T47D (cell line): ENCODE data around the gene CCDC137.
A peak's percentile ranks its signal among the peaks of the same experiment; 100 is the strongest.

Experiments used
- DNase-seq, 2 experiments: peaks; one replicate each; pipeline versions ENCODE4 v3.0.0 to v3.0.0-alpha.2; 2011 to 2012; ENCODE audit warnings: low read depth in 1 of 2, low spot score in 1 of 2
- JUND ChIP-seq: IDR thresholded peaks from 2 replicates; pipeline ENCODE4 v1.6.1; 2012; ENCODE audit warnings: low read depth
- in situ Hi-C: cut with HindIII; loops from 2 replicates; pipeline ENCODE4 v1.10.0; 2016; ENCODE audit warnings: low sequenced_read_pairs, low pct_unique_long_range_greater_than_20kb

CCDC137 gene

GRCh38 chr17:81720267-81721071 lies 53.9 kb downstream of the CCDC137 start:
- no peak for TF ChIP-seq JUND
- in situ Hi-C loops, result no loop called here
- no peak for DNase-seq

- TF ChIP-seq JUND, result no peak
- peak; percentile 84 to 89 for DNase-seq
- in situ Hi-C loops, result no loop called here
Observed at GRCh38 chr17:81722184-81723120, 55.9 kb downstream of the CCDC137 start.
